Measurements from ENCODE around the gene SHC4. TPM values are rescaled to one million over a fixed set of nuclear protein-coding genes. Genes with fewer than 3 reads are reported as not detected.
"Not testable (repeated sequence)": the region's sequence is repeated elsewhere in the genome, so short reads cannot be mapped to it uniquely, and the experiment has no call there.

Gene SHC4
- total RNA-seq (2014; rRNA removed; shearing (Covaris generic)): 0.59 and 0.84 TPM in 2 replicates

DNA sequence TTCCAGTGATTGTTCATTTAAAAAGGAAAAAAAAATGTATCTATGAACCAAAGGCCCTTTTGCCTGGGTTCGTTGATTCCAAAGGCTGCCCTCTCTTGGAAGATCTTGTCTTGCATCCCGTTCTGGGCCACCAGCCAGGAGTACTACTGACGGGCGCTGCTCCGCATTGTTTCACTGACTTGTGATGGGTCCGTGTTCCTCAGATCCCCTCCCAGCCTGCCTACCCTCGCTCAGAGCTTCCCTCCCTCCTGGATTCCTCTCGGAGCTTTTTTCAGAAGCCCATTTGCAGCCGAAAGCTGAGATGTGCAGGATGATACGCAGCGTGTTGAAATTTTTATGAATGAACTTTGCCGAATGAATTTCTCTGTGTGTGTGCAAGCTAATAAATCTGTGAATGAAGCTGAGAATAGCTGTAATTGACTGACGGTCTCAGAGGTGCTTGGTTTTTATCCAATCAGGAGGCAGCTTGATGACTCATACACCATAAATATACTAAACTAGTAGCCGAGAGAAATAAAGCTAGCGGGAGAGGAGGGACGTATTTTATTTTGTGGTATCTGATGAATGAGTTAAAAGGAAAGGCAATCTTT, at the start of gene SHC4:
Gene SHC4, minus strand, starts transcription at position 396 of the 590 bp plus-strand sequence. CDS start 904 bp downstream, outside the sequence.
- peak; percentile 76 for DNase-seq (ENCODE audit: low spot score)

DNA sequence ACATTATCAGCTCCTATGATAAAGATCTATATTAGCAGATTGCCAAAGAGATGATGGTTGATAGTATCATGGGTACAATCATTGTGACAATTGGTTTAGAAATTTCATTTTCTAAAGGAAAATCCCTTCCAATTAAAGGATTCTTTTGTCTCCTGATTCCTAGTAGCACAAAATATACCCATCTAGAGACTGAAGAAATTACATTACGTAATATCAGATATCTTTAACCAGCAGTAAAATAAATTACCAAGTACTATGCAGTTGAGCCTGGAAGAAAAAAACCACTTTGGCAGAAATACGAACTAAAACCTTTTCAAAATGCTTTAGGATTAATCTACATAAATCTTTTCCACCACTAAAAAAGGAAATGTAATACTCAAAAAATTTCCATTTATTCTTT, 35.6 kb upstream of the SHC4 start:
- no peak for DNase-seq (ENCODE audit: low spot score)

DNA sequence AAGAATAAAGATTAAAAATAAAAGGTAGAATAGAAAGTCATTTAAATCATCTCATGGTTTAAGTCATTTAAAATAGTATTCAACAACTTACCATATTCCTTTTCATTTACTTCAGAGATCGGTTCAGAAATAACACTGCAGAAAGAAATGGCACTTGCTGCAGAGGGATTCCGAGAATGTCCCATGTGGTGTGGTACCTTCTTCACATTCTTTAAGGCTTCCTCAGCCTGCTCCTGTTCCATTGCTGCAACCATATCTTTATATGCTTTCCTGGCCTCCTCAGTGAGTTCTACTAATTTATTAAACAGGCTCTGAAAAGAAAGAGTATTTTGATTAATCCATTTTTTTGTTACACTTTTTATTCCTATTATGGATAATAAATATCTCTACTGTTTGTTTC, 32.6 kb upstream of the SHC4 start:
- no peak for DNase-seq (ENCODE audit: low spot score)

GRCh38 chr15:48993380-48993779, 29.7 kb upstream of the SHC4 start:
- DNase-seq (ENCODE audit: low spot score): no peak

GRCh38 chr15:48992545-48992944, 28.8 kb upstream of the SHC4 start:
- DNase-seq (ENCODE audit: low spot score): no peak

DNA sequence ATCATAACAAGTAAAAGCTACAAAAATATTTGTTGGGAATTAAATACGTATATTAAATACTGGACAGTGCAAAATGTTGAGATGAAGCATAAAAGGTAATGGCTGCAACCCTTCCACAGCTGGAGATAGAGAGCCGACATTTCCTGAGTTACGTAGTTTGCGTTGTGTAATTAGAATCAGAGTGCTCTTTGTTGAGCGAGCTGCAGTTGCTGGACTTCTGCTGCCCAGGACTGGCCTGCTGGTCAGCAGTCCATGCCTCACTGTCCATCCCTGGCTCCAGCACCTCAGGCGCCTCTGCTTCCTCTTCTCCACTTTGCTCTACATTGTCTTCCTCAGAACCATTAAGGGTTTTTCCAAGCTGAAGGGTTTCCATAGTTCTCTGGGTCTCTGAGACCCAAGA, 28.4 kb upstream of the SHC4 start:
- DNase-seq (ENCODE audit: low spot score): no peak

- no peak for DNase-seq (ENCODE audit: low spot score)
Observed at GRCh38 chr15:48989170-48989569, 25.5 kb upstream of the SHC4 start.

GRCh38 chr15:48987142-48987541, 23.4 kb upstream of the SHC4 start:
- DNase-seq (ENCODE audit: low spot score): no peak

DNA sequence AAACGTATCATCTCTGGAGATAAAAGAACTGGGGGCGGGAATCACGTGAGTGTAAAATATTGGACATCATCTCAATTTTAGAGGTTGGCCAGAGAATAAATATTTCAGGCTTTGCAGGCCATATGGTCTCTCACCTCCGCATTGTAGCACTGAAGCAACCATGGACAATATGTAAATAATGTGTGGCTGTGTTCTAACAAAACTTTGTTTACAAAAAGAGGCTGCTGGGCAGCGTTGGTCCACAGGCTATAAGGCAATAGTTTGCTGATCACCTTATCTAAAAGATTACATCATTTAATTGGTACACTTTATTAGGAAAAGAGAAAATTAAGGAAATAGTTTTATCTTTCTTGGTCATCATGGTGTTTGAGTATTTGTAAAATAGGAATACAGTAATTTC, 22.5 kb upstream of the SHC4 start:
- DNase-seq (ENCODE audit: low spot score): no peak

GRCh38 chr15:48985516-48985915, 21.8 kb upstream of the SHC4 start:
- DNase-seq (ENCODE audit: low spot score): no peak

- no peak for DNase-seq (ENCODE audit: low spot score)
Observed at GRCh38 chr15:48984811-48985352, 21.2 kb upstream of the SHC4 start.

- DNase-seq (ENCODE audit: low spot score): no peak
Observed at GRCh38 chr15:48984021-48984710, 20.4 kb upstream of the SHC4 start.

GRCh38 chr15:48983300-48983699, 19.6 kb upstream of the SHC4 start:
- DNase-seq (ENCODE audit: low spot score): no peak

DNA sequence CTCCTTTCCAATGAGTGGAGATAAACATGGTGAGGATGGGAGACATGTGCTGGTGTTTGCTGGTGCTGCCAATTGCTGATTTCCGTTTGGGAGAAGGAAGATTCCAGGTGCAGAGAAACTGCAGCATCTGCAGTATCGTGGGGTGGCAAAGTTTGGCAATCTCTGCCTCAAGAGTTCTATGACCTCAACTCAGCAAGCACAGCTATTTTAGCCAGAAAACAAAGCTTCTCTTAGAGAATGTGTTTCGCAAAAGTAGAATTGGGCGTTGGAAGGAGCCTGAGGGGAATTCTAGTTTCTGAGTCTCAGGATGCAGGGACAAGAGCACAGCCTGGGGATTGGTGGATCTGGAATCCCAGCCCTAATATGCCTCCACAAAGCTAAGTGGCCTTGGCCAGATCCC, 18.2 kb upstream of the SHC4 start:
- no peak for DNase-seq (ENCODE audit: low spot score)

DNA sequence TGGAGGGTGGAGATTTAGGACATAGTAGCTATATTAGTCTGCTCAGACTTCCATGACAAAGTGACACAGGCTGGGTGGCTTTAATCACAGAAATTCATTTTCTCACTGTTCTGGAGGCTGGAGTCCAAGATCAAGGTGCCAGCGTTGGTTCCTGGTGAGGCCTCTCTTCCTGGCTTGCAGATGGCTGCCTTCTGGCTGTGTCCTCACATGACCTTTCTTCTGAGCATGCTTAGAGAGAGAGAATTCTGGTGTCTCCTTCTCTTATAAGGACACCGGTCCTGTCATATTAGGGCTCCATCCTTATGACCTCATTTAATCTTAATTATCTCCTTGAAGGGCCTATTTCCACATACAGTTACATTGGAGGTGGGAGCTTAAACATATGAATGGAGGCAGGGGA, 14.9 kb upstream of the SHC4 start:
- no peak for DNase-seq (ENCODE audit: low spot score)

GRCh38 chr15:48976444-48977088, 12.8 kb upstream of the SHC4 start:
- DNase-seq (ENCODE audit: low spot score): no peak

DNA sequence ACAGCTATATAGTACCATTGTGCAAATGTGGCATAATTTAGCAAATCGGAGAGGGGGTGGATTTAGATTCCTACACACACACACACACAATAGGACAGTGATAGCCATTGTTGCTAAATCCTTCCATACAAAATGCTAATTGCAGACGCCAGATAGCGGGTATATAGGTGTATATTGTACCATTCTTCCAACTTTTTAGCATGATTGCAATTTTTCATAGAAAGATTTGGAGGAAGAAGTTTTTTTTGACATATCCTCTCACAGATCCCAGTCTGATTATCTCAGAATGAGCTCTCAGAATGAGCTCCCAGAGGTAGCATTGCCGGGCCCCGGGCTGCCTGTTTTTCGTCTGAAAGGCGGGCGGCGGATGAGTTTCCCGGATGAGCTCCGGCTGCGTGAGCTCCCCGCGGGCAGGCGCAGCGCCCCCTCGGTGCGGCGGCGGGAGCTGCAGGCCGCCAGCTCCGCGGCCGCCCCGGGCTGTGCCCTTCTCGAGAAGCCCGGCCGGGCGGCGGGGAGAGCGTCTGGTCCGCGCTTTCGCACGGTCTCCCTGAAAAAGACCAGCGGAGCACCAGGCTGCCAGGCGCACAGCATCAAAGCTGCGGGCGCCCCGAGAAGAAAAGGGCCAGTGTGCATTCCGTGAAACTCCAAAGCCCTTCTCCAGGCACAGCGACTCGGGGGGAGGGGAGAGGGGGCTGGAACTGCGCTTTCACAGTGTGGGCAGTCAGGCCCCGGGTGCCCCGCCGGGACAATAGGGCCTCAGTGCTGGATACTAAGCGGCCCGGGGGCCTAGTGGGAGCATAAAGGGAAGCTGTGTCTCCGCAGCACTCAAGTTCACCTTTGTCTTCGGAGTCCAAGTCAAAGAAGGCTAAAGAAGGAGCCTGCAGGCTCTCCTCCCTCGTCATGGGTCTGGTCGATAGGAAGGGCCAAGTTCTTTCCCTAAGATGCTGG, 12.0 kb upstream of the SHC4 start:
- peak; percentile 53 for DNase-seq (ENCODE audit: low spot score)

- no peak for DNase-seq (ENCODE audit: low spot score)
Observed at GRCh38 chr15:48974882-48975281, 11.2 kb upstream of the SHC4 start.

DNA sequence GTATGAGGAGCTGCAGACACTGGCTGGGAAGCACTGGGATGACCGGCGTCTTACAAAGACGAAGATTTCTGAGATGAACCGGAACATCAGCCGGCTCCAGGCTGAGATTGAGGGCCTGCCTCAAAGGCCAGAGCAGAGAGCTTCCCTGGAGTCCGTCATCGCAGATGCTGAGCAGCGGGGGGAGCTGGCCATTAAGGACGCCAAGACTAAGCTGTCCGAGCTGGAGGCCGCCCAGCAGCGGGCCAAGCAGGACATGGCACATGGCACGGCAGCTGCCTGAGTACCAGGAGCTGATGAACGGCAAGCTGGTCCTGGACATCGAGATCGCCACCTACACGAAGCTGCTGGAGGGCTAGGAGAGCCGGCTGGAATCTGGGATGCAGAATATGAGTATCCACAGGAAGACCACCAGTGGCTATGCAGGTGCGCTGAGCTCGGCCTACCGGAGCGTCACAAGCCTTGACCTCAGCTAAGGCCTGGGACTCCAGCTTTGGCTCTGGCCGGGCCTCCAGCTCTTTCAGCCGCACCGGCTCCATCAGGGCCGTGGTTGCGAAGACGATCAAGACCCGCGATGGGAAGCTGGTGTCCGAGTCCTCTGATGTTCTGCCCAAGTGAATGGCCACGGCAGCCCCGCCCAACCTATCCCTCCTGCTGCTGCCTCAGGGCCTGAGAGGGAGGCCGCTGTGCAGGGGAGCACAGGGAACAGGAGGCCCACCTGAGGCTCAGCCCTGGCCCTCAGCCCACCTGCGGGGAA, 9.2 kb upstream of the SHC4 start:
- no peak for DNase-seq (ENCODE audit: low spot score)

GRCh38 chr15:48970926-48971325, 7.2 kb upstream of the SHC4 start:
- not testable (repeated sequence) for DNase-seq (ENCODE audit: low spot score)

DNA sequence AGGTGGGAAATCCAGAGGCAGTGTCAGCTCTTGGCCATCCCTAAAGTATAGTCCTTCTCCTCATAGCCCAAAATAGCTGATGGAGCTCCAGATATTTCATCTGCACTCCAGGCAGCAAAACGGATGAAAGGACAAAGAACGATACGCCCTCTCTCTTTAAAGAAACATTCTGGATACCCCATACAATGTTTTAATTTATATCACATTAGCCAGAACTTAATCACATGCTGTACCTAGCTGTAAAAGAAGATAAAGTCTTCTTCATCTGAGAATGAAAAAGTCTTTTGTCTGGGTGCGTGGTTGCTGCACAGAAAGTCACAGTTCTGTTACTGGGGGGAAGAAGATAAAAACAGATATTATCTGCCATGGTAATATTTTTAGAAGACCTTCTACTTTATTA, 4.3 kb upstream of the SHC4 start:
- DNase-seq (ENCODE audit: low spot score): no peak

Measured in A172 (cell line).